Measurements from ENCODE around the gene NDUFAF5. TPM values are rescaled to one million over a fixed set of nuclear protein-coding genes. Genes with fewer than 3 reads are reported as not detected.

Gene NDUFAF5
- total and polyA plus RNA-seq, 11 donors, result 34.7 to 72.3 (median 55.5) TPM

GRCh38 chr20:13777171-13777601 lies 7.6 kb upstream of the NDUFAF5 start:
- H3K4me3 ChIP-seq, result no peak overlapping the region
- H3K27ac ChIP-seq, result no peak overlapping the region
- no peak for TF ChIP-seq CTCF (IDR thresholded peaks at IDR 0.05)
- TF ChIP-seq POLR2A (IDR thresholded peaks at IDR 0.05), result no peak
- no peaks in the 10 kb centered on the region for H3K9me3 ChIP-seq
- no peak for ATAC-seq
- H3K4me1 ChIP-seq, result peaks cover 0 to 9% (median 0%) of the 10 kb centered on the region in 12 donors
- intact Hi-C loops (cut with DNase I), result loop anchor here in 5 of 10 donors (10.0 kb wide), 5 partner anchors 142 to 662 kb away; partner anchors contain the start of gene TASP1 (in 1 of the 5)
- no peaks in the 10 kb centered on the region for H3K27me3 ChIP-seq
- 69 to 80% (median 74%) methylated on average over 4 of the region's 4 CpGs for WGBS, 4 donors
- H3K36me3 ChIP-seq, result peaks cover 0 to 99% (median 71%) of the 10 kb centered on the region in 9 donors
- no peak for DNase-seq

- WGBS, 4 donors, result 91 to 100% (median 98%) methylated on average over 3 of the region's 3 CpGs
- Histone ChIP-seq H3K27ac (no peak overlapping the region), H3K9me3 (no peaks in the 10 kb centered on the region), H3K4me1 (peaks cover 0 to 15% (median 6%) of the 10 kb centered on the region in 12 donors), H3K4me3 (no peak overlapping the region), H3K27me3 (no peaks in the 10 kb centered on the region), H3K36me3 (peaks cover 0 to 91% (median 59%) of the 10 kb centered on the region in 9 donors)
- intact Hi-C loops (cut with DNase I), result loop anchor here in 5 of 10 donors (10.0 kb wide), 5 partner anchors 144 to 664 kb away; partner anchors contain the start of gene TASP1 (in 1 of the 5)
- no peak for DNase-seq
- TF ChIP-seq CTCF (IDR thresholded peaks at IDR 0.05), result no peak
- no peak for ATAC-seq
Observed at GRCh38 chr20:13778827-13779226, 6.0 kb upstream of the NDUFAF5 start.

GRCh38 chr20:13783528-13783927 lies 1.3 kb upstream of the NDUFAF5 start:
- WGBS, 4 donors, result 93 to 95% (median 94%) methylated on average over 13 of the region's 13 CpGs
- peaks cover 0 to 59% (median 34%) of the 10 kb centered on the region in 9 donors for H3K36me3 ChIP-seq
- H3K27me3 ChIP-seq, result no peaks in the 10 kb centered on the region
- H3K9me3 ChIP-seq, result no peaks in the 10 kb centered on the region
- ATAC-seq (no peak), DNase-seq (no peak)
- H3K27ac ChIP-seq, result no peak overlapping the region
- peaks cover 0 to 47% (median 34%) of the 10 kb centered on the region in 12 donors for H3K4me1 ChIP-seq
- no peak for TF ChIP-seq CTCF (IDR thresholded peaks at IDR 0.05)
- intact Hi-C loops (cut with DNase I), result loop anchor here in 2 of 10 donors (10.0 kb wide), 1 partner anchor 149 kb away; the partner anchor contains the start of gene TASP1 (in 2 of the 2)
- H3K4me3 ChIP-seq, result peak overlapping the region in 7 of 12 donors; percentile 68 to 96 (median 85)

GRCh38 chr20:13784271-13784892 lies 446 bp upstream of the NDUFAF5 start:
- peaks cover 0 to 49% (median 34%) of the 10 kb centered on the region in 12 donors for H3K4me1 ChIP-seq
- 0 to 1% (median 0%) methylated on average over 26 of the region's 26 CpGs for WGBS, 4 donors
- ATAC-seq, result peak in 3 of 4 donors; percentile 3 to 14 (median 5)
- DNase-seq, result no peak
- intact Hi-C loops (cut with DNase I), result loop anchor here in 2 of 10 donors (10.0 kb wide), 1 partner anchor 150 kb away; the partner anchor contains the start of gene TASP1 (in 2 of the 2)
- TF ChIP-seq CTCF (IDR thresholded peaks at IDR 0.05) (no peak), POLR2A (IDR thresholded peaks at IDR 0.05) (no peak)
- no peaks in the 10 kb centered on the region for H3K27me3 ChIP-seq
- no peaks in the 10 kb centered on the region for H3K9me3 ChIP-seq
- peak overlapping the region in 10 of 12 donors; percentile 16 to 98 (median 92) for H3K27ac ChIP-seq
- peak overlapping the region; percentile 68 to 96 (median 84) for H3K4me3 ChIP-seq
- peaks cover 0 to 59% (median 42%) of the 10 kb centered on the region in 9 donors for H3K36me3 ChIP-seq

All from heart left ventricle (tissue), 16 donors.